ENCODE results near the gene CCDC126.
"Not testable (repeated sequence)": the region's sequence is repeated elsewhere in the genome, so short reads cannot be mapped to it uniquely, and the experiment has no call there.

The CCDC126 gene

GRCh38 chr7:23680414-23681405 is 83.5 kb downstream of the CCDC126 start:
- peak overlapping the region; percentile 98 for H2AFZ ChIP-seq
- peak overlapping the region; percentile 73 for H3K9ac ChIP-seq
- no peaks in the 10 kb centered on the region for H3K36me3 ChIP-seq (ENCODE audit: control insufficient read depth, insufficient read depth, low read length)
- peak overlapping the region; percentile 87 for H3K4me3 ChIP-seq (ENCODE audit: low read depth, low read length)
- H3K79me2 ChIP-seq, result no peaks in the 10 kb centered on the region
- H3K27me3 ChIP-seq (ENCODE audit: control insufficient read depth, insufficient read depth, low read length), result no peaks in the 10 kb centered on the region
- TF ChIP-seq CTCF (IDR thresholded peaks at IDR 0.05), result no peak
- peaks cover 4% of the 10 kb centered on the region for H3K4me1 ChIP-seq
- H3K9me3 ChIP-seq (ENCODE audit: control insufficient read depth, low read length), result no peaks in the 10 kb centered on the region
- H3K27ac ChIP-seq, result peak overlapping the region; percentile 63
- H3K4me2 ChIP-seq (ENCODE audit: low read length), result peak overlapping the region; percentile 97

- not testable (repeated sequence) for H3K36me3 ChIP-seq (ENCODE audit: control insufficient read depth, insufficient read depth, low read length); H3K27me3 ChIP-seq (ENCODE audit: control insufficient read depth, insufficient read depth, low read length); H3K79me2 ChIP-seq; H3K9me3 ChIP-seq (ENCODE audit: control insufficient read depth, low read length); H3K9ac ChIP-seq; H3K4me2 ChIP-seq (ENCODE audit: low read length); H3K4me3 ChIP-seq (ENCODE audit: low read depth, low read length); H3K4me1 ChIP-seq; H3K27ac ChIP-seq; H2AFZ ChIP-seq
Measured at GRCh38 chr7:23684041-23684440, 86.9 kb downstream of the CCDC126 start.

- Histone ChIP-seq H3K27ac (no peak overlapping the region), H3K36me3 (ENCODE audit: control insufficient read depth, insufficient read depth, low read length) (no peaks in the 10 kb centered on the region)
Measured at GRCh38 chr7:23685731-23686130, 88.5 kb downstream of the CCDC126 start.

GRCh38 chr7:23687011-23687410 is 89.8 kb downstream of the CCDC126 start:
- Histone ChIP-seq H3K27me3 (ENCODE audit: control insufficient read depth, insufficient read depth, low read length) (no peaks in the 10 kb centered on the region), H3K27ac (no peak overlapping the region), H3K4me1 (no peaks in the 10 kb centered on the region), H2AFZ (no peak overlapping the region), H3K79me2 (no peaks in the 10 kb centered on the region), H3K9ac (no peak overlapping the region), H3K4me3 (ENCODE audit: low read depth, low read length) (no peak overlapping the region), H3K9me3 (ENCODE audit: control insufficient read depth, low read length) (no peaks in the 10 kb centered on the region), H3K4me2 (ENCODE audit: low read length) (no peak overlapping the region), H3K36me3 (ENCODE audit: control insufficient read depth, insufficient read depth, low read length) (no peaks in the 10 kb centered on the region)
- no peak for TF ChIP-seq CTCF (IDR thresholded peaks at IDR 0.05)

More at GRCh38 chr7:23685731-23686130, 88.5 kb downstream of the CCDC126 start:
- Histone ChIP-seq H3K79me2 (no peaks in the 10 kb centered on the region), H3K4me2 (ENCODE audit: low read length) (no peak overlapping the region), H3K27me3 (ENCODE audit: control insufficient read depth, insufficient read depth, low read length) (no peaks in the 10 kb centered on the region), H2AFZ (no peak overlapping the region), H3K4me1 (no peaks in the 10 kb centered on the region), H3K9ac (no peak overlapping the region), H3K9me3 (ENCODE audit: control insufficient read depth, low read length) (no peaks in the 10 kb centered on the region), H3K4me3 (ENCODE audit: low read depth, low read length) (no peak overlapping the region)
- TF ChIP-seq CTCF (IDR thresholded peaks at IDR 0.05), result no peak

- TF ChIP-seq CTCF (IDR thresholded peaks at IDR 0.05), result no peak
- Histone ChIP-seq H3K27me3 (ENCODE audit: control insufficient read depth, insufficient read depth, low read length) (no peaks in the 10 kb centered on the region), H3K4me2 (ENCODE audit: low read length) (no peak overlapping the region), H3K36me3 (ENCODE audit: control insufficient read depth, insufficient read depth, low read length) (no peaks in the 10 kb centered on the region), H3K27ac (no peak overlapping the region), H3K9ac (no peak overlapping the region), H3K79me2 (no peaks in the 10 kb centered on the region), H3K9me3 (ENCODE audit: control insufficient read depth, low read length) (no peaks in the 10 kb centered on the region), H3K4me3 (ENCODE audit: low read depth, low read length) (no peak overlapping the region), H3K4me1 (no peaks in the 10 kb centered on the region), H2AFZ (no peak overlapping the region)
Measured at GRCh38 chr7:23689165-23689564, 92.0 kb downstream of the CCDC126 start.

Data from parathyroid adenoma (tissue), 2 donors.